Activated naive CD4-positive, alpha-beta T cell treated with anti-CD3 and anti-CD28 coated beads, Interleukin-2, amount 10 ng/mL, durations not matched to agents 7 days and 5 days (primary cell): ENCODE data around the gene MMADHC.

Source experiments
- CTCF ChIA-PET: fragments of 350-600 bp; sonication (Branson Sonifier 250); formaldehyde crosslinking; loops from one replicate; lab custom pipeline; 2021; ENCODE audit warnings: antibody characterized with exemption; lab: Charles Lee
- DNase-seq: peaks from one replicate; pipeline ENCODE4 v3.0.0-alpha.2; 2020
- H3K27ac Mint-ChIP-seq: one replicate; pipeline ENCODE4 v1.8.0; 2021; ENCODE audit warnings: mild to moderate bottlenecking, moderate library complexity, mixed read lengths
- H3K27me3 Mint-ChIP-seq: one replicate; pipeline ENCODE4 v1.8.0; 2021; ENCODE audit warnings: mild to moderate bottlenecking, mixed read lengths
- H3K36me3 Mint-ChIP-seq: one replicate; pipeline ENCODE4 v1.8.0; 2021; ENCODE audit warnings: mixed read lengths
- H3K4me1 Mint-ChIP-seq: one replicate; pipeline ENCODE4 v1.8.0; 2021; ENCODE audit warnings: mixed read lengths
- H3K4me3 Mint-ChIP-seq: one replicate; pipeline ENCODE4 v1.8.0; 2021; ENCODE audit warnings: mild to moderate bottlenecking, moderate library complexity, mixed read lengths
- H3K9me3 Mint-ChIP-seq: one replicate; pipeline ENCODE4 v1.8.0; 2021; ENCODE audit warnings: mixed read lengths

Gene MMADHC

DNA sequence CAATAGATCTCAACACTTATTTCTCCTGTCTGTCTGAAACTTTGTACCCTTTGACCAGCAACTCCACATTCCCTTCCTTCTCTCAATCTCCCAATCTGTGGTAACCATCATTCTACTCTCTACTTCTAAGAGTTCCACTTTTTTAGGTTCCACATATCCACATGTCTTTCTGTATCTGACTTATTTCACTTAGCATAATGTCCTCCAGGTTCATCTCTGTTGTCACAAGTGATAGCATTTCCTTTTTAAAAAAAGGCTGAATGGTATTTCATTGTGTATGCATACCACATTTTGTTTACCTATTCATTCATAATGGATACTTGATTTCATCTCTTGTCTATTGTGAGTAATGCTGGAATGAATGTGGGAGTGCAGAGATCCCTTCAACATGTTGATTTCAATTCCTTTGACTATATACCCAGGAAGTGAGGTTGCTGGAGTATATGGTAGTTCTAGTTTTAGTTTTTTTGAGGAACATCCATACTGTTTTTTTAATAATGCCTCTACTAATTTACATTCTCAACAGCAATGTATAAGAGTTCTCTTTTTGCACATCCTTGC is 18.8 kb upstream of the MMADHC start:
- no peak overlapping the region for H3K27ac Mint-ChIP-seq
- no peak for DNase-seq
- H3K9me3 Mint-ChIP-seq: no peaks in the 10 kb centered on the region
- CTCF ChIA-PET: interaction anchor here (0.8 kb wide), 1 partner anchor 9 kb away, joined by 3 read pairs; no protein-coding TSS in a partner anchor
- H3K36me3 Mint-ChIP-seq: no peaks in the 10 kb centered on the region
- no peak overlapping the region for H3K4me3 Mint-ChIP-seq
- peaks cover 7% of the 10 kb centered on the region for H3K4me1 Mint-ChIP-seq
- peaks cover 3% of the 10 kb centered on the region for H3K27me3 Mint-ChIP-seq

DNA sequence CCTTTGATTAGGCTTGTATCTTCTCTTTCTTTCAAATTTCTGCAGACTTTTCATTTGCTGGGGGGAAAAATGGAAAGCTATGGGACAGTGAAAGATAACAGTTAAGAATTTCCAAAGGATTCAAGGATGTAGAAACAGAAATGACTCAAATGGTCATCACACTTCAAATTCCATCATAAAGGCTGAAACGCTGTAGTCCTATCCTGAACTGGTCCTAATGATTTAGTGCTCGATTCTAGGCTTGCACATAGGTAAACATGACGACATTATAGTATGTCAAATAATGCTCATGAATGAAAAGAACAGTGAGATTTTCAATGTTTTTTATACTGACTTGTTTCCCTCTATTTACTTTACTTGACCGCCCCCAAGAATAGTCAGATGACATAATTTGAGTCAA is 15.7 kb upstream of the MMADHC start:
- Mint-ChIP-seq H3K4me3 (no peak overlapping the region), H3K27ac (no peak overlapping the region), H3K36me3 (no peaks in the 10 kb centered on the region), H3K9me3 (no peaks in the 10 kb centered on the region), H3K27me3 (peaks cover 7% of the 10 kb centered on the region), H3K4me1 (peaks cover 12% of the 10 kb centered on the region)
- no peak for DNase-seq
- CTCF ChIA-PET: interaction anchor here (1.4 kb wide), 1 partner anchor 1636 kb away, joined by 4 read pairs; no protein-coding TSS in a partner anchor

DNA sequence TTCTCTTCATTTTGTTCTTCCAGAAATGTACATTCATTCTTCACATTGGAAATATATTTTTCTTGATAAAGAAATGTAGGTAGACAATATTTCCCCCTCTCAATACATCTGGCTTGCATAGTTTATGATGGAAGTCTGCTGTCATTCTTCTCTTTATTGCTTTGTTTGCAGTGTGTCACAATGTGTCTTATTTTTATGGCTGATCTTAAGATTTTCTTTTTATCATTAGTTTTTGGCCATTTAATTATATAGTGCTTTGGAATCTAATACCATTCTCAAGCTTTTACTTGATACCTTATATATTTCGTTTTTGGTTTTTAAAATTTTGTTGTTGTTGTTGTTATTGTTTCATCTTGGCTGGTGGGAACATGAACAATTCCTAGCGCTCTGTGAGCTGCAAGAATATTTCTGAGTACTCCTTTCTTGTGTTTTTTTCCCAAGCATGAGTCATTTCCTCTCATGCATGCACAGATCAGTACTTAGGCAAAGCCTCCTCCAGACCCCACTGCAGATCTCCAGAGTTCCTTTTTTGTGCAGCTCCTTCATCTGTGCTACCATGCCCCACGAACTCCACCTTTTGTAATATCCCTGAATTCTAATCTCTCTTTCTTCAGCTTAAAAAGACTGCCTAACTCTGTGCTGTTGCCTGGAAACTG is 13.7 kb upstream of the MMADHC start:
- H3K36me3 Mint-ChIP-seq: no peaks in the 10 kb centered on the region
- CTCF ChIA-PET: interaction anchor here (1.5 kb wide), 1 partner anchor 115 kb away, joined by 3 read pairs; no protein-coding TSS in a partner anchor
- H3K4me1 Mint-ChIP-seq: peaks cover 25% of the 10 kb centered on the region
- DNase-seq: no peak
- no peak overlapping the region for H3K27ac Mint-ChIP-seq
- no peaks in the 10 kb centered on the region for H3K9me3 Mint-ChIP-seq
- no peak overlapping the region for H3K4me3 Mint-ChIP-seq
- peaks cover 9% of the 10 kb centered on the region for H3K27me3 Mint-ChIP-seq

DNA sequence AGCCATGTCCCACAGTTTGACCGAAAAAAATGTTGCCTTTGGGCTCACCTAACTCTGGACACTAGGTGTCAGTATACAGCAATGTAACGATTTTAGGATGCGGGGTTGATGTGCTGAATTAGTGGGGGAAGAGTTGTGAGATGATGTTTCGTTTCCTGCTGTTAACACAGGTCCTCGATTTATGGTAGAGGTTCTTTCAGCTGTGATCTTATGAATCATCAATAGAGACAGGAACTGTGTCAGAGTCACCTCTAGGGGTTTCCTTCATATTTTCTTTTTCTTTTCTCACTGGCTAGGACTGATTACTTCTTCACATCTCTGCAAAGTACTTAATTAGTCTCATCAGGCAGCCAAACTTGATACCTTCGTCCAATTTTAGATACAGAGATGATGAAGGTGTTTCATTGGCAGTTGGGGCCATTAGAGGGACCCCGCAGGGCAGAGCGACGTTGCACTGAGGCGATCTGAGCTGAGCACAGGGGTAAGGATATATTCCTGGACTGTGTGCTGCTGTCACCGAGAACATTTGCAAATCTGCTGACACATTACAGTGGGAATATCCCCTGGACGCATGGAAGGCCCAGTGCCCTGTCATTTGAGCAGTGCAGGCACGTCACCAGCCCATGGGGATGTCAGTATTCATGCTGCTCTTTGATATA is 10.2 kb upstream of the MMADHC start:
- Mint-ChIP-seq H3K36me3 (no peaks in the 10 kb centered on the region), H3K27me3 (peaks cover 19% of the 10 kb centered on the region), H3K4me1 (peaks cover 25% of the 10 kb centered on the region), H3K4me3 (no peak overlapping the region), H3K9me3 (no peaks in the 10 kb centered on the region), H3K27ac (peak overlapping the region; percentile 69)
- CTCF ChIA-PET: interaction anchor here (0.6 to 2.9 kb wide), 13 partner anchors 9 to 1641 kb away, joined by 3 to 12 read pairs (median 4); partner anchors contain the start of gene MMADHC
- DNase-seq: peak; percentile 56

DNA sequence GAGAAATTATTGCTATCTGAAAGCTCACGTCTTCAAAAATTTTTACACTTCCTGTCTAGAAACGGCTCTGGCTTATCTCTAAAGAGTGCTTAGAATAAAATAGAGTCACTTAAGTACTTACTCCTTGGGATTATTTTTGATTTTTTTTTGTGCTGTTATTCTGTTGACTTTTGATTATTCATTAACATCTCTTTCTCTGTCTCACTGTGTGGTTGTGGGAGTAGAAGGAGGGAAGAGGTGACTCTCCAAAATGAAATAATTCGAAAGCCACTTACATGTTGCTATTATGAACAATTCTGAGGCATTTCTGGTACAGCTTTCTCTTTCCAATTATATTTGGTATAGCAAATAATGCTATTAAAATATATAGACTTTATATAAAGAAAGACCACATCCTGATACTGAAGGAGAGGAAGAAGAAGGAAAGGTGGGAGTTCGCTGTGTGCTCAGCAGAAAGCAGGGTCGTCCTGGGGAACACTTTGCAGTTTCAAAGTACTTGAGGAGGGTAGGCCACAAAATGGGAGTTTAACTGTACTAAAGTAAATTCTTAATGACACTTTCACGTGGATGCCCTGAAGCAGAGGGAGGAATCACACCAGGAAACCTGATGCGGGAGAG is 9.6 kb upstream of the MMADHC start:
- Mint-ChIP-seq H3K9me3 (no peaks in the 10 kb centered on the region), H3K27me3 (peaks cover 24% of the 10 kb centered on the region), H3K4me1 (peaks cover 25% of the 10 kb centered on the region), H3K27ac (no peak overlapping the region), H3K4me3 (no peak overlapping the region), H3K36me3 (no peaks in the 10 kb centered on the region)
- CTCF ChIA-PET: interaction anchor here (0.7 to 2.9 kb wide), 9 partner anchors 10 to 1642 kb away, joined by 3 to 12 read pairs (median 4); partner anchors contain the start of gene MMADHC
- no peak for DNase-seq

DNA sequence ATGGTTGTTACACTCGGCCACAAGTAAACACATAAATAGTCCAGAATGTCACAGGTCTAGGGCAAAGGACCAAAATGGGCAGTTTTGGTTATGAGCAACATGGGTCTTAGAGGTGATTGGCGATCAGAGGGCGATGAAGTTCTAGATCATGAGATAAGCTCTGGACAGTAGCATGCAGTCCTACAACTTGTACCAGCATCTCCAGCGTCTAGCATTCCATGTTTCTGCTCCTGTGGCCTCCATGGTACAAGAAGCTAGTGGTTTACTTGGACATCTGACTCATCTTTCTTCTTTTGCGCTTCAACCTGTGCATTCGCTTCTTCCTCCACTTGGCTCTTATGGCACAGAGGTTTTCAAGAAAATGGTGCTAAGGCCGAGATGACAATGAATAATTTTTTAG is 8.9 kb upstream of the MMADHC start:
- no peak overlapping the region for H3K27ac Mint-ChIP-seq
- CTCF ChIA-PET: interaction anchor here (0.7 to 2.9 kb wide), 4 partner anchors 9 to 1642 kb away, joined by 3 to 12 read pairs (median 6); partner anchors contain the start of gene MMADHC
- H3K27me3 Mint-ChIP-seq: peaks cover 31% of the 10 kb centered on the region
- peaks cover 19% of the 10 kb centered on the region for H3K4me1 Mint-ChIP-seq
- no peaks in the 10 kb centered on the region for H3K36me3 Mint-ChIP-seq
- H3K9me3 Mint-ChIP-seq: no peaks in the 10 kb centered on the region
- H3K4me3 Mint-ChIP-seq: no peak overlapping the region
- DNase-seq: no peak

DNA sequence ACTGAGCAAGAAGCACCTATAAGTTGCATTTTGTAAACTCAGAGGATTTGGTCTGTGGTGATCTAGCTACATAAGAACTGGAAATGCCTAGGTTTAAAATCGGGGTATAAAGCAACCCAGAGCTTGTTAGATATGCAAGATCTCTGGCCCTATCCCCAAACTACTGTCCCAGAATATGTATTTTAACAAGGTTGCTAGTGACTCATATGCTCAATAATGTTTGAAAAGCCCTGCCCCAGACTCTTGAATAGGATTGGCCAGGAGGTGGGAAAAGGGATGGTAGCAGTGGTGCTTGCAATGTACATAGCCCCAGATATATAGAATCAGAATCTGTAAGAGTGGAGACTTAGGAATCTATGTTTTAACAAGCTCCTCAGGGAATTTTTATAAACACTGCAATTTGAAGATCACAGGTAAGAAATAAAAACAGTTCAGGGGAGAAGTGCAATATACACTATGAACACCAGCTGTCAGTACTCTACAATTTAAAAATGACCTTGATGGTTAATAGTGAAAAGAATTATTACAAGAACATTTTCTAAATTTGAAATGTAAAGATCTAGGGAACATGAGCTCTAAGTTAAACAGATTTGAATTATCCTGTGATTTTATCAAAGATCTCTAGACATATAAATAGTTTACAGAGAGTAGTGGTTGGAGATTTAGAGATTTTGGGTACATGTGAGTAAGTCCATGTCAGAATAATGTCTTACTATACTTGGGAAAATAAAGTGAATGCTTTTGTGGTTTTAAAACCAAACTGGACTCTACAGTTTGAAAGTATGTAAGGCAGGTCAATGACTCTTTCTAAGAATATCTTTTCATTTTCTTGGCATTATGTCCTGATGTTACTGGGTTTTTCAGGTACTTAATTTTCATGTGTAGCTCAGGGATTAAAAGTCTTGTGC is 7.7 kb upstream of the MMADHC start:
- H3K4me1 Mint-ChIP-seq: peaks cover 13% of the 10 kb centered on the region
- H3K4me3 Mint-ChIP-seq: no peak overlapping the region
- H3K36me3 Mint-ChIP-seq: no peaks in the 10 kb centered on the region
- CTCF ChIA-PET: interaction anchor here (0.7 to 1.3 kb wide), 4 partner anchors 20 to 1643 kb away, joined by 3 to 6 read pairs (median 3); no protein-coding TSS in a partner anchor
- H3K9me3 Mint-ChIP-seq: no peaks in the 10 kb centered on the region
- peaks cover 32% of the 10 kb centered on the region for H3K27me3 Mint-ChIP-seq
- H3K27ac Mint-ChIP-seq: no peak overlapping the region
- no peak for DNase-seq

DNA sequence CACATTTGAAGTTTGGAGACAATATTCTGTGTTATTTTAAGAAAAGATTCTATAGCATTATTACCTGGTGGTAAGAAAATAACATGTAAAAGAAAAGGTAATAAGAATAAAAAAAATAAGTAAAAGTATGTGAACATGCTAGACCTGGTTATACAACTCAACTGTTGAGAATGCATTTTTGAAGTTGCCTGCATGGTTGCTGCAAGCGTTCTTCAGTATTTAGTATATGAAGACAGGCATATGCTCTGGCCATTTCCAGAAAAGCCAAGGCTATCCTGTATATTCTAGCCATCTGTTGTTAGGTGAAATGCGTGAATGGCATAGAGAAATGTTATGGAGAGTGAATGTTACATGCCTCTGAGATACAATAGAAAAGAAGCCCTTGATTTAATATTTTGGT is 6.8 kb upstream of the MMADHC start:
- Mint-ChIP-seq H3K27me3 (peaks cover 37% of the 10 kb centered on the region), H3K27ac (no peak overlapping the region), H3K4me3 (no peak overlapping the region), H3K9me3 (no peaks in the 10 kb centered on the region), H3K4me1 (peaks cover 13% of the 10 kb centered on the region), H3K36me3 (no peaks in the 10 kb centered on the region)
- no peak for DNase-seq
- CTCF ChIA-PET: interaction anchor here (1.2 to 1.3 kb wide), 2 partner anchors 21 to 1644 kb away, joined by 3 read pairs; no protein-coding TSS in a partner anchor

DNA sequence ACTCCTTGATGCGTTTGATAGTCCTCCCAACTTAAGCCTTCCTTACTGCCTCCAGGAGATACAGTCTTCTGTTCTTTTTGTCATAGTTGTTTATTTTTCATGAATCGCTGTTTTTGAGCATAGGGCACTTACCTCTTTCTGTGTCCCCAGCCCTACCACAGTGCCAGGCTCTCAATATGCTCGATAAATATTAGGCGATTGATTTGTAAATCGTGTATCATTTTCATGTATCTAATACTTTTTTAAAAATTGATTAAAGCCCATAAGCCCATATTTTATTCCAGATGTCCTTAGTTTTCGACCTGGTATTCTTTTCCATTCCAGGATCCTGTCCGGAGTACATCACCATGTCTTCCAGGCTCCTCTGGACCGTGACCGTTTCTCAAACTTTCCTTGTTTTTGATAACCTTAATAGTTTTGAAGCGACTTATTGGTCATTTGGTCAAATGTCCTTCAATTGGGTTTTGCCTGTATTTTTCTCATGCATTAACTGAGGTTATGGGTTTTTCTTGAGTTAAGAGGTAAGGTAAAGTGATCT is 444 bp upstream of the MMADHC start:
- Mint-ChIP-seq H3K27me3 (peaks cover 23% of the 10 kb centered on the region), H3K27ac (peak overlapping the region; percentile 99), H3K4me3 (peak overlapping the region; percentile 94), H3K4me1 (peaks cover 43% of the 10 kb centered on the region), H3K36me3 (peaks cover 27% of the 10 kb centered on the region), H3K9me3 (no peaks in the 10 kb centered on the region)
- DNase-seq: no peak
- CTCF ChIA-PET: no interaction called here

DNA sequence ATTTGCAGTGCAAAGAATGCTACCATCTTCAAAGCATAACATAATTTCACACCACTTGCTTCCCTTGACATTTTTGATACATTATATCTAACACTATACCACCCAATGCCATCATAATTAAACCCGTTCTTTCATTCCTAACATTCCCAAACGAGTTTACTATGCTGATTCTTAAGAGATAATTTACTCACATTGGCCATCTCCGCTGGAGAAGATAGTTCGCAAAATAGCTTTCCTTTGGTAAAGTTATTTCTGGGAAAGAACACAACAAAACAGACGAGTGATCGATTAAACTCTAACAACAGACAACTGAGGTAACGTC is 716 bp downstream of the MMADHC start:
- Mint-ChIP-seq H3K9me3 (no peaks in the 10 kb centered on the region), H3K4me3 (peak overlapping the region; percentile 94)
- CTCF ChIA-PET: interaction anchor here (1.0 to 1.8 kb wide), 5 partner anchors 11 to 568 kb away, joined by 3 to 6 read pairs (median 5); no protein-coding TSS in a partner anchor

DNA sequence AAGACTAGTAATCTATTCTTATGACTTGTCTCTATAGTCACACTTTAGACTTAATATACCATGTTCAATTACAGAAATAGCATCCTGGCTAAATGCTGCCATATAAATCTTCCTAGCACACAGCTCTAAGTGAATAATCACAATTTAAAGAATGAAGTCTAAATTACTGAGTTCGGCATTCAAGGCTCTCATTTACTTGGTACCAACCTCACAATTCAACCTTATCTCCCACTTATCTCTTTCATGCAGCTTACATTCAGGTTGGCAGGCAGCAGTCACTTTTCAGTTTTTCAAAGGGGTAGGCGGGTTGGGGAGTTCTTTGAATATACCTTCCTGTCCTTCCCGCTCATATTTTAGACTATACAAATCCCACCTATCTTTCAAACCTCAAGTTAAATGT is 1.5 kb downstream of the MMADHC start:
- Mint-ChIP-seq H3K4me1 (peaks cover 55% of the 10 kb centered on the region), H3K9me3 (no peaks in the 10 kb centered on the region), H3K27me3 (peaks cover 9% of the 10 kb centered on the region), H3K4me3 (peak overlapping the region; percentile 94), H3K36me3 (peaks cover 42% of the 10 kb centered on the region), H3K27ac (peak overlapping the region; percentile 58)
- no peak for DNase-seq
- CTCF ChIA-PET: interaction anchor here (0.8 to 1.8 kb wide), 4 partner anchors 12 to 567 kb away, joined by 3 to 6 read pairs (median 5); no protein-coding TSS in a partner anchor

More for the DNA sequence above, 716 bp downstream of the MMADHC start:
- Mint-ChIP-seq H3K4me1 (peaks cover 50% of the 10 kb centered on the region), H3K27ac (peak overlapping the region; percentile 99), H3K36me3 (peaks cover 37% of the 10 kb centered on the region), H3K27me3 (peaks cover 13% of the 10 kb centered on the region)
- DNase-seq: no peak

DNA sequence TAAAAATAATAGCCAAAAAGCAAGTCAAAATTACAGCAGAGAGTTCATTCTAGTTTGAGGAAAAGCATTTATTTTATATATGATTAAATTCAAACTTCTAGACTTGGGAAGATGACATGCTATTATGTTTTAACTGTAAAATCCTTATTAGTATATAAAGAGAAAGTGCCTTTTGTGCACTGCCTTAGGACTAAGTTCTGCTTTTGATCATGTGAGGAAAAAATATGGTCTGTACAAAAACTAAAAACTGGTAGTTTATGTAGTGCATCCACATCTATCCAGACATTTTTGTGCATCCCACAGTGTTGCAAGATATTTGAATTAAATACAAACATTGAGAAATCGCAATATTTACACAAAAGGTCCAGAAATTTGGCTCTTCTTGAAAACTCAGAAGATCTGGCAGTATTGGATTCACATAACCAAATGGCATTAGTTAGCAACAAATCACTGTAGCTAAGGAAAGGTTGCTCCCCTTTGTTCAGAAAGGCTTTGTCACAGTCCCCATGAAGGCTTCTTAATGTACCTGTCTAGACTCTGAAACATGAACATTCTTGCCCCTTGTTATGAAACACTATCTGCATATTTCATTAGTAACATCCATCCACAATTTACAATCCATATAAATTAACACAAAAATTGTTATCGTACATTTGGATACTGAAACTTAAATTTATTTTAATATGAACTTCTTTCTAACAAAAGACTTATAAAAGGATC is 2.2 kb downstream of the MMADHC start:
- no peak for DNase-seq
- CTCF ChIA-PET: interaction anchor here (0.8 to 1.6 kb wide), 2 partner anchors 14 to 24 kb away, joined by 3 to 5 read pairs; no protein-coding TSS in a partner anchor
- Mint-ChIP-seq H3K27me3 (peaks cover 9% of the 10 kb centered on the region), H3K4me1 (peaks cover 55% of the 10 kb centered on the region), H3K9me3 (no peaks in the 10 kb centered on the region), H3K4me3 (peak overlapping the region; percentile 94), H3K27ac (no peak overlapping the region), H3K36me3 (peaks cover 46% of the 10 kb centered on the region)
